ENCODE results near the gene FZD10.
A peak's percentile ranks its signal among the peaks of the same experiment; 100 is the strongest.

The FZD10 gene

DNA sequence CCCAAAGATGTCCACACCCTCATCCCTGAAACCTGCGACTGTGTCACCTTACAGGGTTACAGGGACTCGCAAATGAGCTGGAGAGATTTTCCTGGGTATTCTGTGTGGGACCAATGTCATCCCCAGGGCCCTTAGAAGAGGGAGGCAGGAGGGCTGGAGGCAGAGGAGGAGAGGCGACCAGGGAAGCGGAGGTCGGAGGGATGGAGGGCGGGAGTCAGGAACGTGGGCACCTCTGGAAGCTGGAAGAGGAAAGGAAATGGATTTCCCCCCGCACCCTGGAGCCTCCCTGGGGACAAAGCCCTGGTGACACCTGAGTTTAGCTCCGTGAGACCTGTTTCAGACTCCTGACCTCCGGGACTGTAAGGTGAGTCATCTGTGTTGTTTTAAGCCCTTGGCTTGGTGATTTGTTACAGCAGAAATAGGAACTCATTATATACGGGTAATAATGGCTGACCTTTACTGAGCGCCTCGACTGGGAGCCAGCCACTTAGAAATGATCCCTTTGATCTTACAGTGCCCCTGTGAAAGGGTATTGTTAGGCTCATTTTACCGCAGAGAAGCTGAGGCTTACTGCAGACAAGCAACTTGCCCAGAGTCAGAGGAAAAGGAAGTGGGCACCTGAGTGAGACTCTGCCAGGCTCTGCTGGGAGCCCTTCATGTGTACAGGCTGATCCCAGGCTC is 29.3 kb upstream of the FZD10 start:
- peak; percentile 86 for DNase-seq

- no peak for DNase-seq
Measured at GRCh38 chr12:130133851-130134562, 28.3 kb upstream of the FZD10 start.

- no peak for DNase-seq
Measured at GRCh38 chr12:130134563-130134915, 27.7 kb upstream of the FZD10 start.

DNA sequence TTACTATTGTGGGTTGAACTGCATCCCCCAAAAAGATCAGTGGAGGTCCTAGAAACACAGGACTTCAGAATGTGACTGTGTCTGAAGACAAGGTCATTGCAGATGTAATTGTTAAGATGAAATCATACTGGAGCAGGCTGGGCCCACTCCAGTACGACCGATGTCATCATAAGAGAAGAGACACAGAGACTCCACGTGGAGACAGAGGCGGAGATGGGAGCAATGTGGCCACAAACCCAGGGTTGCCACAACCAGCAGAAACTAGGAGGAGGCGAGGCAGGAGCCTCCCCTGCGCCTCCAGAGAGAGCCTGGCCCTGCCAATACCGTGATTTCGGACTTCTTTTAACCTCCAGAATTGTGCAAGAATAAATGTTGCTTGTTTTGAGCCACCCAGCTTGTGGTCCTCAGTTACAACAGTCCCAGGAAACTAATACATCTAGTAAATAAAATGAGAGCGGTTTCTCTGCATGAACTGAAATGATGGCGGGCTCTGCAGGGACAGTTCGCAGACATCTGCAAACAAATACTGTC is 25.7 kb upstream of the FZD10 start:
- DNase-seq: no peak

GRCh38 chr12:130137040-130138018 is 24.9 kb upstream of the FZD10 start:
- peak; percentile 74 for DNase-seq

DNA sequence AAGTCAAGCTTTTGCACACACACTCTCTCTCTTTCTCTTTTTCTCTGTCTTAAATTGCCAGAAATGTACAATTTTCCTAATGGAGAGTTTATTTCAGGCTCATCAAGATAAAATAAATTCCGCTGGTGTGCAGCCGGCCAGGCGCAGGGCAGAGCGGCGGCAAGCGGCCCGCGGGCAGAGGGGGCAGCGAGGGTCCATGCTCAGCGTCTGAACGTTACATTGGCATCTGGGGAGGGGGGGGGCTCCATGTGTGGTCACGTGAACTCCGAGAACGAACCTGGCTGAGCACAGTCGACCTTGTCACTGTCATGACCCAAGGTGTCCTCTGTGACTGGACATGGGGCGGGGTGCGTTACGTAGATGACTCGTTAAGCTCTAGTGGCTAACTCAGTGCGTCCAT is 23.8 kb upstream of the FZD10 start:
- no peak for DNase-seq

- no peak for DNase-seq
Measured at GRCh38 chr12:130139567-130140421, 22.5 kb upstream of the FZD10 start.

GRCh38 chr12:130141105-130141504 is 21.2 kb upstream of the FZD10 start:
- DNase-seq: no peak

DNA sequence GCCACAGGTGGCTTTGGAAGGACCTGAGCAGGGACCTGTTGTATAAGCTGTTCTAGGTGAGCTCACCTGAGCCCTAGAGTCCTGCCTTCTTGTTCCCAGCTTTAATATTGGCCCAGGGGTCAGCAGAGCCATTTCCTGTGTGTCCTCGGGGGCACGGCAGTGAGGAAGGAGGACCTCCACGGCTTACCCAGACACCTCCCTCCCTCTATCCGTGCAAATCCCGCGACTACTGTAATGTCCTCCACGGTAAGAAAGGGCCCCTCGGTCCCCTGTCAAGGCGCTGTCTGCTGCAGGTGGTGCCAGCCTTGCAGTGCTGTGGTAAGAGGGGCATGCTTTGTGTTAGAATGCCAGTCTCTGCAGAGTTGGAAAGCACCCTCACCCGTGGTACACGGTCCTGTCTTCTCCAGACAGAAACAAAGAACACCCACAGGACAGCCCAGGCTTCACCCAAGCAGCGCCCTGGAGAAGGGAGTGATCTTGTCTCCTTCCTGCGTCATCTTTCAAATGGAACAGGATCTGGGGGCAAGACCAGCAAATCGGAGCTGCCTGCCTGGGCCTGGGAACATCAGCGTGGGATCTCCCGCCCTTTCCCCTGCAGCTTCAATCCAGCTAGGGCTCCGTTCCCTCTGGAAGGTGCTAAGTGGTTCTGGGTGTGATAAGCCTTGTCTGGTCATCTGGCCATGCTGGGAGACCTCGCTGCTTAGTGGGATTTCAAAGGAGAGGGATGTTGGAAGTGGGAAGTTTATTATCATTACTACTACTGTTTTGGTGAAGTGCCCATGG is 20.2 kb upstream of the FZD10 start:
- no peak for DNase-seq

GRCh38 chr12:130142736-130143135 is 19.5 kb upstream of the FZD10 start:
- DNase-seq: no peak

DNA sequence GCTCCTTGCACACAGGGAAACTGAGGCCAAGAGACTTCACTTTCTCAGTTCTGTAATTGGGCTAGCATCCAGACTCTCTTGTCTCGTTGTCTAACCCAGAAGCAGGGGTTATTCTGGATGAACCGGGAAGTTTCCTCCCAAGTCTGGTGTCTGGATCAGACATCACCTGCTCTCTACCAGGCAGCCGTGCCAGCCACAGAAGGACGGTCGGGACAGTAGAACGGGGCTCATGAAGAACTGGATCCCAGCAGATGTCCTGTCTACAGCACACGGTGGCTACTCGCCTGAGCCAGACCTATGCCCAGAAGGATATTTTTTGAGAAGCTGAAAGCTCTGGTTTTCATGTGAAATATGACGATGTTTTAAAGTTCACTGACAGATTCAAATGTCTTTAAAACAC is 19.1 kb upstream of the FZD10 start:
- no peak for DNase-seq

DNA sequence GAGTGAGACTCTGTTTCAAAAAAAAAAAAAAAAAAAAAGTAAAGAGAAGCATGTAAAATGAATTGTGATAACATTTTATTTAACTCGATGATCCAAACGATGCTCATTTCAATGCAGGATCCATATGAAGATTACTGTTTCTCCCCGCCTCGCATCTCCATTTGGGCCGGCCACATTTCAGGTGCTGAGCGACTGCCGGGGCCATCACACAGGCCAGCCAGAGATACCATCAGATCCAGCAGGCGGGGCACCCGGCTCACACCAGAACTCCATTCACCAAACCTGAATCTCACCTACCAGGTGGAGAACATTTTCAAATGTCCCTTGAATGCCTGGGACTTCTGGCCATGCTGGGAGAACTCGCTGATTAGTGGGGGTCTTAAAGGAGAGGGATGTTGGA is 18.0 kb upstream of the FZD10 start:
- DNase-seq: no peak

GRCh38 chr12:130145731-130146130 is 16.5 kb upstream of the FZD10 start:
- DNase-seq: no peak

GRCh38 chr12:130146176-130146931 is 15.9 kb upstream of the FZD10 start:
- DNase-seq: no peak

DNA sequence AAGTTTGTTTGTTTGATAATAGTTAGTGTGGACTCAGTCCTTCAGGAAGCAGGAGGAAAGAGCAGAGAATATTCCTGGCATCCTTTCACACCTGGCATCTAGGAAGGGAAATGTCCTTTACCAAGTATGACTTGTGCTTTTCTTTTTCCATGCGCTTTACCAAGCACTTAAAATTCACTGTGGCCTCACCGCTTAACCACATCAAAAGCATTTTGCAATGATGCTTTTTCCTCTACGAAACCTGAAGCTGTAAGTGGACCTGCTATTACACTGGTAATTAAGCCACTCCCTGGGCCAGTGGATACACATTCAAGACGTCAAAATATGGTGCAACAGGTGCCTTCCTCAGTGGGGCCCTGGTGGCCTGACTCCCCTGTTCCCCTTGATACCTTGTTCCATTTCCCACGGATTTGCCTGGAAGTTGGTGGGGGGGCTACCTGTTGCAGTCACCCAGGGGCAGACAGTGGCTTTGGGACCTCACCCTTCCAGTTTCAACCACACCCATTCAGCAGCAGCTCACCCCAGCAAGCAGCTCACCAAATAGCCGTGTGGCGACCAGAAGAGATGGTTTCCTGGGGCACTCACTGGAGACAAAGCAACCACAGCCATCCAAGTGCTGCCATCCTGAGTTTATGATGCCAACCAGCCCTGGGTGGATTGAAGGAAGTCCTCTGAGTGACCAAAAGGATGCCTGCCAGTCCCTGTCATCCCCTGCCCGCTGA is 14.2 kb upstream of the FZD10 start:
- peak; percentile 69 for DNase-seq

DNA sequence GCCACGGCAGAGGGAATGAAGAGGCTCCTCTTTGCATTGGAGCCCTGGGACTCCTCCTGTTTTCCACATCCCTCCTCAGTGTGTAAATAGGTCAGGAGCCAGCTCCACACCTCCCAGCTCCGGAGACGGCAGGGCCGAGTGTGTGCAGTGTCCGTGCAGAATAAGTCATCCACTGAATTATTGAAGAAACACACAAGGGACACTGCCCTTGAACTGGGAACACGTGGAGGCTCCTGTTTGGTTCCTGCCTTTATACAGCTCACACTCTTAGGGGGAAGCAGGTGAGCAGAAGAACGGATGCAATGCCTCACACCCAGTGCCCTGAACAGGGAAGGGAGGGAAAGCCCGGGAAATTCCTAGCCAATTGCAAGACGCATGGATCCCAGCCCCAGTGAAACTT is 10.4 kb upstream of the FZD10 start:
- DNase-seq: no peak

- DNase-seq: no peak
Measured at GRCh38 chr12:130152386-130152785, 9.9 kb upstream of the FZD10 start.

GRCh38 chr12:130153803-130154202 is 8.5 kb upstream of the FZD10 start:
- DNase-seq: no peak

DNA sequence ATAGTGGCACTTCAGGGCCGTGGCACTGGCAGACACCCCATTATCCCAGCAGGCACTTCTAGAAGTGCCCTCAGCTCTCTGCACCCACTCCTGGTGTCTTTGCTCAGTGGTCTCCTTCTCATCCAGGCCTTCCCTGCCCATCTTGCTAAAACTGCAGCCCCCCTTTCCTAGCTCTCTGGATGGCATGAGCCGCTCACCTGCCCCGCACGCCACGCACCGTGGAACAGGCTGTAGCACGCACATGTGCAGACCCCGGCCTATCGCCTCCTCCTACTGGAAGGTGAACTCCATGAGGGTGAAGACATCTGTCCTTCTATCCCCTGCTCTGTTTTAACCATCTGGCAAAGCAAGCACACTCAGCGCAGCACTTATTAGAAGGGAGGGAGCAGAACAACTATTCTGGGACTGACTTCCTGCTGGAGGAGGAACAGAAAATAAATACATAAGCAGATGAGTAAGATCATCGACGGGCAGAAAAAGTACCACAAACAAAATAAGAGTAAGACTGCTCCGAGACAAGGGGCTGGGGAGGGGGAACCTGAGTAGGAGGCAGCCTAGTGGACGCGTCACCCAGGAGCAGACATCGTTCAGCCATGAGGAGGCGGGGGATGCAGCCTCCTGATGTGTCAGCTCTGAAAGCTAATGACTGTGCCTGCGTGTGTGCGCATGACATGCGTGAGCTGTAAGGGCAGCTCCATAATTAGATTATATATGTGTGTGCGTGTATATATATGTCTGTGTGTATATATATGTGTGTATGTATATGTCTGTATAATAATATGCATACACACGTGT is 7.8 kb upstream of the FZD10 start:
- no peak for DNase-seq

All from DMS53 (cell line).